GM12891 (cell line): ENCODE results near the gene ITGB4.

Experiments used
- PAX5 ChIP-seq: IDR thresholded peaks from 2 replicates; pipeline ENCODE4 v1.6.1; 2011; ENCODE audit warnings: low read length, moderate library complexity, mild to moderate bottlenecking; ENCODE audit not compliant: insufficient read depth, severe bottlenecking
- POLR2A ChIP-seq: IDR thresholded peaks from 2 replicates; pipeline ENCODE4 v1.6.1; 2011; ENCODE audit warnings: low read depth, low read length, control low read depth
- POLR2AphosphoS5 ChIP-seq: IDR thresholded peaks from 2 replicates; pipeline ENCODE4 v1.6.1; 2011; ENCODE audit warnings: low read depth, low read length, control low read depth
- POU2F2 ChIP-seq: IDR thresholded peaks from 2 replicates; pipeline ENCODE4 v1.6.1; 2011; ENCODE audit warnings: low read depth, mild to moderate bottlenecking, control low read depth, low read length, moderate library complexity
- SPI1 ChIP-seq: IDR thresholded peaks from 2 replicates; pipeline ENCODE4 v1.6.1; 2011; ENCODE audit warnings: low read depth, low read length, control low read depth
- TAF1 ChIP-seq: IDR thresholded peaks from 2 replicates; pipeline ENCODE4 v1.6.1; 2011; ENCODE audit warnings: low read depth, low read length, control low read depth

- TF ChIP-seq POLR2A (no peak), POLR2AphosphoS5 (no peak), TAF1 (no peak), PAX5 (no peak), POU2F2 (no peak), SPI1 (no peak)
Observed at GRCh38 chr17:75683583-75683982, 37.7 kb upstream of the ITGB4 start.
